Astrocyte (in vitro differentiated cells and primary cell): ENCODE data around the gene ZNF19.

Experiments used
- CTCF ChIP-seq: IDR thresholded peaks from 2 replicates; pipeline ENCODE4 v1.5.1; 2011; ENCODE audit warnings: low read depth, mild to moderate bottlenecking, inconsistent platforms, low read length, moderate library complexity; ENCODE audit not compliant: insufficient read depth
- EZH2 ChIP-seq: IDR thresholded peaks from 2 replicates; pipeline ENCODE4 v1.6.1; 2012; ENCODE audit warnings: mild to moderate bottlenecking, low read length, inconsistent platforms; ENCODE audit not compliant: insufficient read depth

- TF ChIP-seq EZH2: no peak
- no peak for TF ChIP-seq CTCF
Observed at GRCh38 chr16:71493213-71493612, 4.1 kb upstream of the ZNF19 start.
